SHP77 (cell line): Measurements from ENCODE around the gene AGXT.

Experiments used
- DNase-seq, 2 experiments: peaks; one replicate each; lab custom pipeline; 2025; lab: John Stamatoyannopoulos, UW

The AGXT gene

GRCh38 chr2:240915526-240916341, 47.1 kb downstream of the AGXT start:
- no peak for DNase-seq

- DNase-seq = no peak
These were observed 48.0 kb downstream of the AGXT start for GRCh38 chr2:240916571-240917008.

GRCh38 chr2:240917009-240917683, 48.5 kb downstream of the AGXT start:
- no peak for DNase-seq

- no peak for DNase-seq
These were observed 49.1 kb downstream of the AGXT start for GRCh38 chr2:240917684-240918257.

GRCh38 chr2:240918258-240919091, 49.9 kb downstream of the AGXT start:
- no peak for DNase-seq

- DNase-seq = no peak
These were observed 50.6 kb downstream of the AGXT start for GRCh38 chr2:240919161-240919781.

GRCh38 chr2:240919786-240920782, 51.5 kb downstream of the AGXT start:
- DNase-seq = no peak

- DNase-seq = no peak
These were observed 52.2 kb downstream of the AGXT start for GRCh38 chr2:240920783-240921231.

GRCh38 chr2:240921311-240921994, 52.8 kb downstream of the AGXT start:
- no peak for DNase-seq

- no peak for DNase-seq
These were observed 53.3 kb downstream of the AGXT start for GRCh38 chr2:240921995-240922244.

GRCh38 chr2:240922245-240922981, 53.8 kb downstream of the AGXT start:
- DNase-seq = no peak

- DNase-seq = no peak
These were observed 54.4 kb downstream of the AGXT start for GRCh38 chr2:240922982-240923537.

- DNase-seq = no peak
These were observed 56.6 kb downstream of the AGXT start for GRCh38 chr2:240925191-240925567.

- peak in 1 of 2 experiments; percentile 60 for DNase-seq
These were observed 57.2 kb downstream of the AGXT start for GRCh38 chr2:240925568-240926515.

- DNase-seq = no peak
These were observed 58.1 kb downstream of the AGXT start for GRCh38 chr2:240926516-240927389.

- DNase-seq = no peak
These were observed 58.8 kb downstream of the AGXT start for GRCh38 chr2:240927390-240927781.
